T-helper 17 cell (primary cell): ENCODE measurements around the gene CDCA3. TPM values are rescaled to one million over a fixed set of nuclear protein-coding genes. Genes with fewer than 3 reads are reported as not detected.

Experiments used
- ATAC-seq: fragments of 150-1000 bp; cut with Tn5 transposase; 2 replicates; pipeline ENCODE4 v1.10.0; 2021; ENCODE audit warnings: mild to moderate bottlenecking, moderate library complexity
- DNase-seq, 3 donors: peaks; one replicate each; pipeline versions ENCODE4 v3.0.0 to v3.0.0-alpha.2; 2020 to 2021
- H3K9me3 ChIP-seq: one replicate; pipeline ENCODE4 v1.7.0; 2013; ENCODE audit warnings: low read length, mild to moderate bottlenecking; ENCODE audit not compliant: control insufficient read depth, poor library complexity, severe bottlenecking
- H3K27ac Mint-ChIP-seq: one replicate; pipeline ENCODE4 v1.8.0; 2022; ENCODE audit warnings: mild to moderate bottlenecking, moderate library complexity, mixed read lengths
- H3K27me3 Mint-ChIP-seq: one replicate; pipeline ENCODE4 v1.8.0; 2022; ENCODE audit warnings: mixed read lengths
- H3K36me3 Mint-ChIP-seq: one replicate; pipeline ENCODE4 v1.8.0; 2022; ENCODE audit warnings: low read depth, mixed read lengths
- H3K4me1 Mint-ChIP-seq: one replicate; pipeline ENCODE4 v1.8.0; 2022; ENCODE audit warnings: mild to moderate bottlenecking, mixed read lengths
- H3K4me3 Mint-ChIP-seq: one replicate; pipeline ENCODE4 v1.8.0; 2022; ENCODE audit warnings: mild to moderate bottlenecking, moderate library complexity, mixed read lengths
- total RNA-seq, 4 donors: library from RNA in 2 of 4; stranded (reverse) in 2 of 4; gene quantifications; one replicate each; pipeline ENCODE4 v1.2.3 and lab custom pipeline; 2022 to 2026

CDCA3 gene
- total RNA-seq, 2 donors from 2014 or later: 0.65 to 0.87 TPM

- no peak overlapping the region for H3K27ac Mint-ChIP-seq
- H3K36me3 Mint-ChIP-seq: peaks cover 3% of the 10 kb centered on the region
- peaks cover 41% of the 10 kb centered on the region for H3K27me3 Mint-ChIP-seq
- peaks cover 22% of the 10 kb centered on the region for H3K4me1 Mint-ChIP-seq
- ATAC-seq (no peak), DNase-seq (no peak)
- peak overlapping the region; percentile 36 for H3K4me3 Mint-ChIP-seq
- H3K9me3 ChIP-seq: no peaks in the 10 kb centered on the region
These were observed 20.7 kb downstream of the CDCA3 start for GRCh38 chr12:6830286-6830890.

DNA sequence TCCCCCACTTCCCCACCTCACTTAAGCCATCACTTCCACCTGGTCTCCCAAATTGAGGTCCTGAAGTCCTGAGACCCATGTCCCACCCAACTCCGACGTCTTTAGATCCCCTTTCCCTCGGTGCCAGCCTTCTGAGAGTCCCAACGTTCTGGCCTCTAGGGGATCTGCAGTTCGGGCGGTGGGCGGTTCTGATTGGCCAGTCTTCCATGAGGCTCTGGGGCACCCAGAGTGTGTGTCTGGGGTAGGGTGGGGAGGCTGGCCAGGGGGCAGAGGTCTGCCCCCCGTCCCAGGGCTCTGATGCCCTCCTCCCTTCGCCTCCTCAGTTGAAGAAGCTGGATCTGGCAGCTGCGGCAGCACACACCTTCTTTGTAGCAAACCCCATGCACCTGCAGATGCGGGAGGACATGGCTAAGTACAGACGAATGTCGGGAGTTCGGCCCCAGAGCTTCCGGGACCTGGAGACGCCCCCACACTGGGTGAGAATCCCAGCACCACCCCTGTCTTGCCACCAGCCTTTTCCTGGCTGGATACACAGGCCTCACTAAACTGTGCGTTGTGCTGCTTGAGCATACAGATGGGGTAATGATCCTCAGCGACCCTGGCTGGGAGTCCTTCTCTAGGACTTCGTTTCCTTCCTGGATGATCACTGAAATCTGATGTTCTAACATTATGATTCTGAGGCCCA, 21.4 kb downstream of the CDCA3 start:
- Mint-ChIP-seq H3K4me1 (peaks cover 21% of the 10 kb centered on the region), H3K4me3 (peak overlapping the region; percentile 95), H3K27me3 (peaks cover 49% of the 10 kb centered on the region), H3K36me3 (peaks cover 6% of the 10 kb centered on the region), H3K27ac (peak overlapping the region; percentile 92)
- no peaks in the 10 kb centered on the region for H3K9me3 ChIP-seq
- no peak for DNase-seq
- ATAC-seq: no peak

DNA sequence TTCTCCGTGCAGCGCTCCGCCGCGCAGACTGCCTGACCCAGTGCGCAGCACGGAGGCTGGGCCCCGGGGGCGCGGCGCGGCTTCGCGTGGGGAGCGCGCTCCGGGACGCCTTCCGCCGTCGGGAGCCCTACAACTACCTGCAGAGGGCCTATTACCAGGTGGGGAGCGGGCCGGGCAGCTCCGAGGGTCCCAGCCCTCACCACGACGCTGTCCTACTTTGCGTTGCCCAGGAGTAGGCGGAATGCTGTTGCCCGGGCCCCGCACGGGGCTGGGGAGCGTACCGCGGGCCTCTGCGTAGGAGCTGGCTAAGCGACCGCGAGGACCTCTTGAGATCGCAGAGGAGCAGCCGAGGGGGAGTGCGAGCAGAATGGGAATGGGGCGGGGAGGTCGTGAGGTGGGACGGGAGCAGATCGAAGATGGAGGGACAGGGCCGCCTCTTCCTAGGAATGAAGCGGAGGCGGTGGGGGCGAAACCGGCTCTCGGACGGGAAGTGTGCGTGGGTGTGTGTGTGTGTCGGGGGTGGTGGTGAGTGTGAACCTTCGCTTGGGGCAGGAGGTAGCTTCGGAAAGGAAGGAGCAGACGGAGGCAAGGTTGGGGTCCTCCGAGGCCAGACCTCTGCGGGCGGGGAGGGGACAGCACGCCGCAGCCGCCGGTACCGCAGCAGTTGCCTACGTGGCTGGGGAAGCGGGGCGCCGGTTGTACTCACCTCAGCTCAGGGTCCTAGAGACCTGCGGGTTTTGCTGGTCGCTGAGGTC, 22.1 kb downstream of the CDCA3 start:
- Mint-ChIP-seq H3K27ac (peak overlapping the region; percentile 92), H3K27me3 (peaks cover 51% of the 10 kb centered on the region), H3K36me3 (peaks cover 7% of the 10 kb centered on the region), H3K4me1 (peaks cover 22% of the 10 kb centered on the region), H3K4me3 (peak overlapping the region; percentile 95)
- H3K9me3 ChIP-seq: no peaks in the 10 kb centered on the region
- ATAC-seq: peak; percentile 66
- DNase-seq: peak in 1 of 3 donors; percentile 33

GRCh38 chr12:6827982-6828780, 22.9 kb downstream of the CDCA3 start, which contains the start of gene P3H3:
P3H3 (plus strand) TSS chr12:6828407; CDS start chr12:6828441, 34 bp downstream.
- ATAC-seq (peak; percentile 58), DNase-seq (peak in 1 of 3 donors; percentile 25)
- peaks cover 7% of the 10 kb centered on the region for H3K36me3 Mint-ChIP-seq
- peaks cover 22% of the 10 kb centered on the region for H3K4me1 Mint-ChIP-seq
- H3K9me3 ChIP-seq: no peaks in the 10 kb centered on the region
- H3K27ac Mint-ChIP-seq: peak within 1 kb of the TSS; percentile 92
- peaks cover 51% of the 10 kb centered on the region for H3K27me3 Mint-ChIP-seq
- peak within 1 kb of the TSS; percentile 95 for H3K4me3 Mint-ChIP-seq

DNA sequence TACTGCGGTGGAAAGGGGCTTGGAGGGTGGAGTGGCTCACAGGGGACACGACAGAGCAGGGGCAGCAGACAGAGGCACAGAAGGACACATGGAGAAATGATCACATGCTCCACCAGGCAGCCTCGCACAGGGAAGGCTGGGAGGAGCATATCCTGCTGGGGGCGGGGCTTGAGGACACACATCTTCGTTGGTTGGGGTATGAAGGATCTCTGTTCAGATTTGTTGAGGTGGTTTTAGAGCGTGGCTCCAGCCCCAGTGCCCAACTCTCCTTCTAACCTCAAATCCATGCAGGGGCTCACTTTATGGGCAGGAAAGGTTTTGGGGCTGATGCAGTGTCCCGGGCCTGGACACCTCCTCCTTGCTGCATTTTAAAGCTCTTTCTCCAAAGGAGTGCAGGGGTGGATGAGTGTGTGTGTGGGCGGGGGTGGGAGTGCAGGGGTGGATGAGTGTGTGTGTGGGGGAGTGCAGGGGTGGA, 23.6 kb downstream of the CDCA3 start:
- H3K27ac Mint-ChIP-seq: no peak overlapping the region
- no peak for ATAC-seq
- H3K36me3 Mint-ChIP-seq: peaks cover 7% of the 10 kb centered on the region

GRCh38 chr12:6826734-6827436, 24.2 kb downstream of the CDCA3 start:
- no peak for DNase-seq
- H3K36me3 Mint-ChIP-seq: peaks cover 7% of the 10 kb centered on the region

More for the DNA sequence above, 23.6 kb downstream of the CDCA3 start:
- peak overlapping the region; percentile 70 for H3K4me3 Mint-ChIP-seq
- H3K4me1 Mint-ChIP-seq: peaks cover 22% of the 10 kb centered on the region
- peaks cover 51% of the 10 kb centered on the region for H3K27me3 Mint-ChIP-seq
- no peak for DNase-seq
- no peaks in the 10 kb centered on the region for H3K9me3 ChIP-seq

DNA sequence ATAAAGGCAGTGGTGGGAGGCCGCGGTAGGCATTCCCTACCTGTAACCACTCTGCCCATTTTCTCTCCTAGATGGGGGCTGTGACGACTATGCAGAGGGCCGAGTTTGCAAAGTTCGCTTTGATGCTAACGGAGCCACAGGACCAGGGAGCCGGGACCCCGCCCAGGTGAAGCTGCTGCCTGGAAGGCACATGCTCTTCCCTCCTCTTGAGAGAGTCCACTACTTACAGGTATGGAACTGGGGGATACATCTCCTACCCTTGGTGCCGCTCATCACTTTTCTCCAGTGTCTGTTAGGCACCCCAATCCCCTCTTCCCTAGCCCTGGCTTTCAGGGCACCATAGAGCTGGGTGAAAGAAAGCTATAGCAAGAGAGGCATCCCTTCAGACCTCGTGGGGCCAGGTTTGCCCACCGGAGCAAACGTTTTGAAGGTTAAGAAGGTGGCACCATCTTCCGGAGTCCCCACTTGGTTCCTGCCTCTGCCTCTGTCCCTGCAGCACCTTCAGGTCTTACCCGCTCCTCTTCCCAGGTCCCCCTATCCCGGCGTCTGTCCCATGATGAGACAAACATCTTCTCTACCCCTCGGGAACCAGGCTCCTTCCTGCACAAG, 24.9 kb downstream of the CDCA3 start:
- Mint-ChIP-seq H3K4me1 (peaks cover 27% of the 10 kb centered on the region), H3K4me3 (no peak overlapping the region), H3K27ac (no peak overlapping the region), H3K36me3 (peaks cover 7% of the 10 kb centered on the region), H3K27me3 (peaks cover 44% of the 10 kb centered on the region)
- ATAC-seq: no peak
- no peak for DNase-seq
- H3K9me3 ChIP-seq: no peaks in the 10 kb centered on the region

More at GRCh38 chr12:6826734-6827436, 24.2 kb downstream of the CDCA3 start:
- Mint-ChIP-seq H3K4me1 (peaks cover 24% of the 10 kb centered on the region), H3K27me3 (peaks cover 50% of the 10 kb centered on the region), H3K27ac (no peak overlapping the region), H3K4me3 (peak overlapping the region; percentile 70)
- no peak for ATAC-seq
- no peaks in the 10 kb centered on the region for H3K9me3 ChIP-seq

DNA sequence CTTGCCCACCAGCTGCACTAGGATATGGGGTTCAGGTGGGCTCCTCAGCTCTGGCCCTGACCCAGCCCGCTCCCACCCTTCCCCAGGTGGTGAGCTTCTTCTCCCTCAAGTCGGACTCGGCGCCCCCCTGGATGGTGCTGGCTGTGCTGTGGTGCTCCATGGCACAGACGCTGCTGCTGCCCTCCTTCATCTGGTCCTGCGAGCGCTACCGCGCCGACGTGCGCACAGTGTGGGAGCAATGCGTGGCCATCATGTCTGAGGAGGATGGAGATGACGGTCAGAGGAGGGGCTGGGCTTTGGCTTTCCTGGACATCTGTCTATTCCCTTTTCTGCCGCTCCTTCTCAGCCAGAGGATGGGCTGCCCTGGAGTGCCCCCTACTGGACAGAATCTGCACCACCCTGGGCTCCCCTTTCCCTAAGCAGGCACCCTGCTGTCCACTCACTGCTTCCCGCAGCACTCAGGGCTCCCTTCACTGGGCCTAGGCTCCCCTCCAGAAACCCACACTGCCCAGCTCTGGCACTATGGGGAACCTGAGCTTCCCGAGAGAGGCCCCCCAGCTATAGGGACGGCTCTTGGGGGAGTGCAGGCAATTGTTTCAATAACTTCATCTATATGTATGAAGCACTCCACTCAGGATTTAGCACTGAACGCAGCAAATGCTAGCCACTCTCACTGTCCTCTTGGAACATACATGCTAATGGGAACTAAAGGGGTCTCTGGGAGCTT, 25.5 kb downstream of the CDCA3 start:
- peak; percentile 65 to 80 (median 66) for DNase-seq
- H3K9me3 ChIP-seq: no peaks in the 10 kb centered on the region
- no peak overlapping the region for H3K4me3 Mint-ChIP-seq
- peaks cover 7% of the 10 kb centered on the region for H3K36me3 Mint-ChIP-seq
- H3K27ac Mint-ChIP-seq: no peak overlapping the region
- peaks cover 33% of the 10 kb centered on the region for H3K4me1 Mint-ChIP-seq
- peak; percentile 74 for ATAC-seq
- peaks cover 38% of the 10 kb centered on the region for H3K27me3 Mint-ChIP-seq

- DNase-seq (no peak), ATAC-seq (no peak)
- Mint-ChIP-seq H3K4me1 (peaks cover 36% of the 10 kb centered on the region), H3K36me3 (peaks cover 7% of the 10 kb centered on the region), H3K27me3 (peaks cover 38% of the 10 kb centered on the region), H3K27ac (no peak overlapping the region), H3K4me3 (no peak overlapping the region)
- H3K9me3 ChIP-seq: no peaks in the 10 kb centered on the region
These were observed 26.1 kb downstream of the CDCA3 start for GRCh38 chr12:6824901-6825381.

- H3K4me1 Mint-ChIP-seq: peaks cover 36% of the 10 kb centered on the region
- ATAC-seq (no peak), DNase-seq (no peak)
- no peak overlapping the region for H3K4me3 Mint-ChIP-seq
- peaks cover 10% of the 10 kb centered on the region for H3K36me3 Mint-ChIP-seq
- H3K27me3 Mint-ChIP-seq: peaks cover 35% of the 10 kb centered on the region
- no peak overlapping the region for H3K27ac Mint-ChIP-seq
- H3K9me3 ChIP-seq: no peaks in the 10 kb centered on the region
These were observed 26.9 kb downstream of the CDCA3 start for GRCh38 chr12:6824085-6824775.
